ENCODE measurements around the gene MFSD1.
A peak's percentile ranks its signal among the peaks of the same experiment; 100 is the strongest.

MFSD1 gene

GRCh38 chr3:158794936-158795518 is 6.8 kb upstream of the MFSD1 start:
- Mint-ChIP-seq H3K4me3 (no peak overlapping the region), H3K9me3 (peaks cover 7% of the 10 kb centered on the region), H3K27me3 (ENCODE audit: low read depth, poor library complexity) (peaks cover 70% of the 10 kb centered on the region), H3K27ac (no peak overlapping the region), H3K36me3 (ENCODE audit: low read depth) (no peaks in the 10 kb centered on the region), H3K4me1 (peaks cover 4% of the 10 kb centered on the region)
- TF ChIP-seq, protein P1, sequence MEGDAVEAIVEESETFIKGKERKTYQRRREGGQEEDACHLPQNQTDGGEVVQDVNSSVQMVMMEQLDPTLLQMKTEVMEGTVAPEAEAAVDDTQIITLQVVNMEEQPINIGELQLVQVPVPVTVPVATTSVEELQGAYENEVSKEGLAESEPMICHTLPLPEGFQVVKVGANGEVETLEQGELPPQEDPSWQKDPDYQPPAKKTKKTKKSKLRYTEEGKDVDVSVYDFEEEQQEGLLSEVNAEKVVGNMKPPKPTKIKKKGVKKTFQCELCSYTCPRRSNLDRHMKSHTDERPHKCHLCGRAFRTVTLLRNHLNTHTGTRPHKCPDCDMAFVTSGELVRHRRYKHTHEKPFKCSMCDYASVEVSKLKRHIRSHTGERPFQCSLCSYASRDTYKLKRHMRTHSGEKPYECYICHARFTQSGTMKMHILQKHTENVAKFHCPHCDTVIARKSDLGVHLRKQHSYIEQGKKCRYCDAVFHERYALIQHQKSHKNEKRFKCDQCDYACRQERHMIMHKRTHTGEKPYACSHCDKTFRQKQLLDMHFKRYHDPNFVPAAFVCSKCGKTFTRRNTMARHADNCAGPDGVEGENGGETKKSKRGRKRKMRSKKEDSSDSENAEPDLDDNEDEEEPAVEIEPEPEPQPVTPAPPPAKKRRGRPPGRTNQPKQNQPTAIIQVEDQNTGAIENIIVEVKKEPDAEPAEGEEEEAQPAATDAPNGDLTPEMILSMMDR (IDR thresholded peaks at IDR 0.05), result peak; percentile 47
- no peak for DNase-seq

GRCh38 chr3:158801201-158801600 is 653 bp upstream of the MFSD1 start:
- Mint-ChIP-seq H3K4me1 (peaks cover 28% of the 10 kb centered on the region), H3K9me3 (no peaks in the 10 kb centered on the region), H3K27ac (no peak overlapping the region), H3K4me3 (peak overlapping the region; percentile 89), H3K27me3 (ENCODE audit: low read depth, poor library complexity) (peaks cover 42% of the 10 kb centered on the region), H3K36me3 (ENCODE audit: low read depth) (no peaks in the 10 kb centered on the region)
- DNase-seq, result peak; percentile 15
- TF ChIP-seq, protein P1 (IDR thresholded peaks at IDR 0.05), result no peak

DNA sequence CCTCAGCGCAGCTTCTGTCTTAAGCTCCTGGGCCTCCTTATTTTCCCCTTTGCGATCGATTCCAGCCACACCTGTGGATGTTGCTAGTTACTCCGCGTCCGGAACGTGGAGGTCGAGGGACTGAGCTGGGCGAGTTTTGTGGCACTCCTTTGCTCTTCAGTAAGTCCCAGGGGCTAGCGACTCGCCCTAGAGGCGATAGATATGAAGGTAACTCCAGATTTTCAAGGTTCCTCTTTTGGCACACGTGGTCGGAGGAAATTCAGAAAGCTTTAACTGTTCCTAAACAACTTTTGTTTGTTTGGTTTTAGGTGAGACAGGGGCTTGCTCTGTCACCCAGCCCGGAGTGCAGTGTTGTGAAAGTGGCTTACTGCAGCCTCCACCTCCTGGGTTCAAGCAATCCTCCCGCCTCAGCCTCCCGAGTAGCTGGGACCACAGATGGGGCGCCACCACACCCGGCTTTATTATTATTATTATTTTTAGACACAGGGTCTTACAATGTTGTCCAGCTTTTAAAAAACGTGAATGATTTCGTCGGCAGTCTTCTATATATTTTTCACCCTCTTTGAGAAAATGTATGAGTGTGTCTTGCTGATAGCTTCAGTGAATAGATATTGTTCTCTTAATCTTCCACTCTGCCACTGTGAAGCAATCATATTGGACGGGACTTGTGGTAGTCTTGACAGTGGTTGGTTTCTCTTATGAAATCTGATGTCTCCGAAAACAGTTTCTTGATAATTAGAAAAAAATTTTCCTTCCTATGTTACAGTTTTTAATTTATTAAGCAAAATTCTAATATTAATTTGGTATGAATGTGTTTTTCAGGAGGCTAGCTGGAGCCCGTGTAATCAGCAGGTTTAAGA is 785 bp downstream of the MFSD1 start:
- H3K9me3 Mint-ChIP-seq, result no peaks in the 10 kb centered on the region

DNA sequence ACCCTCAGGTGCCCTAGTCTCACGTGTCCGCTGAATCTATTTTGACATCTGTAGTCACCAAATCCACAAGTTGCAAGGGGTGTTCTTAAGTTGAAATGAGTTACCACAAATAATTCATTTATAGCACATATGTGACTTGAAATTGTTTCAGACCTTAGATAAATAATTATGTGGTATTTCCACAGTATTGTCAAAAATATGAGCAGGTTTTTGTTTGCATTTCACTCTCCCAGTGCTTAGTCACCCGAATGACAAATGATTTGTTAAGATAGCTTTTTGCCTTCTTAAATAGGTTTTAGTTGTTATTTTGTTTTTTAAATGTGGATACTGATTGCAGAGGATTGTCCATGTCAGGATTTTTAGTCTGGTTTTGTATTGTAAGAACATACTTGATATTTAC is 2.6 kb downstream of the MFSD1 start:
- peaks cover 9% of the 10 kb centered on the region for H3K27me3 Mint-ChIP-seq (ENCODE audit: low read depth, poor library complexity)
- H3K27ac Mint-ChIP-seq, result no peak overlapping the region
- H3K36me3 Mint-ChIP-seq (ENCODE audit: low read depth), result no peaks in the 10 kb centered on the region
- H3K4me3 Mint-ChIP-seq, result no peak overlapping the region
- no peak for DNase-seq
- peaks cover 28% of the 10 kb centered on the region for H3K4me1 Mint-ChIP-seq
- TF ChIP-seq, protein P1 (IDR thresholded peaks at IDR 0.05), result no peak
- no peaks in the 10 kb centered on the region for H3K9me3 Mint-ChIP-seq

More for the DNA sequence above, 785 bp downstream of the MFSD1 start:
- TF ChIP-seq, protein P1 (IDR thresholded peaks at IDR 0.05), result no peak
- Mint-ChIP-seq H3K4me1 (peaks cover 28% of the 10 kb centered on the region), H3K27ac (no peak overlapping the region), H3K36me3 (ENCODE audit: low read depth) (no peaks in the 10 kb centered on the region), H3K4me3 (peak overlapping the region; percentile 89), H3K27me3 (ENCODE audit: low read depth, poor library complexity) (peaks cover 27% of the 10 kb centered on the region)
- no peak for DNase-seq

DNA sequence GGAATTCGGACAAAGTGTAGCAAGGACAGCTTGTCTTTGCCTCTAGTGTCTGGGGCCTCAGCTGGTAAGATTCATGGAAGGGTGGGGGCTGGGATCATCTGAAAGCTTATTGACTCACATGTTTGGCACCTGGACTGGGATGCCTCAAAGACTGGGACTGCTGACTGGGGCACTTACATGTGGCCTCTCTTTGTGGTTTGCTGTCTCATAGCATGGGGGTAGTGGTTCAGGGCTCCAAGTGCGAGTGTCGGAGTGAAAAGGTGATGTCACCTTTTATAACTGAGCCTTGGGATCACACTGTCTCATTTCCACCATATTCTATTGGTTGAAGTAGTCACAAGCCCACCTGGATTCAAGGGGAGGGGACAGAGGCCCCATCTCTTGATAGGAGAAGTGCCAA is 6.8 kb downstream of the MFSD1 start:
- no peaks in the 10 kb centered on the region for H3K36me3 Mint-ChIP-seq (ENCODE audit: low read depth)
- TF ChIP-seq, protein P1 (IDR thresholded peaks at IDR 0.05), result no peak
- peaks cover 1% of the 10 kb centered on the region for H3K4me1 Mint-ChIP-seq
- no peaks in the 10 kb centered on the region for H3K27me3 Mint-ChIP-seq (ENCODE audit: low read depth, poor library complexity)
- H3K4me3 Mint-ChIP-seq, result no peak overlapping the region
- no peaks in the 10 kb centered on the region for H3K9me3 Mint-ChIP-seq
- H3K27ac Mint-ChIP-seq, result no peak overlapping the region
- no peak for DNase-seq

Measured in nephron progenitor cell (in vitro differentiated cells).